Panc1 (cell line): ENCODE data around the gene PRMT9. TPM values are rescaled to one million over a fixed set of nuclear protein-coding genes. Genes with fewer than 3 reads are reported as not detected.

Experiments
- ATAC-seq: fragments of 200-7000 bp; cut with Tn5 transposase; 2 replicates; pipeline ENCODE4 v1.9.1; 2020; ENCODE audit warnings: mild to moderate bottlenecking, moderate library complexity
- BruUV-seq: library from RNA; stranded (reverse); fragments of 400-500 nt; replicated peaks from 2 replicates; lab custom pipeline; 2021; lab: Mats Ljungman, UMichigan
- CTCF ChIA-PET: fragments of 300-600 bp; sonication (Branson Sonifier 250); formaldehyde crosslinking; loops from one replicate; lab custom pipeline; 2022; ENCODE audit warnings: antibody characterized with exemption; lab: Charles Lee
- POLR2A ChIA-PET: fragments of 300-600 bp; sonication (Branson Sonifier 250); formaldehyde crosslinking; loops from one replicate; lab custom pipeline; 2022; ENCODE audit warnings: antibody characterized with exemption; lab: Charles Lee
- DNase-seq: peaks from one replicate; pipeline ENCODE4 v3.0.0-alpha.2; 2010; ENCODE audit warnings: low read depth, low spot score
- H3K27ac ChIP-seq: 2 replicates; pipeline ENCODE4 v1.5.1; 2011; ENCODE audit warnings: mild to moderate bottlenecking, low read length, inconsistent platforms
- H3K27me3 ChIP-seq: fragments of 200-500 bp; sonication (Bioruptor generic); 2 replicates; pipeline ENCODE4 v1.6.0; 2014; ENCODE audit warnings: low read length, inconsistent platforms; ENCODE audit not compliant: control insufficient read depth, insufficient read depth
- H3K36me3 ChIP-seq: fragments of 200-500 bp; sonication (Bioruptor generic); 2 replicates; pipeline ENCODE4 v1.5.1; 2014; ENCODE audit warnings: inconsistent platforms, mild to moderate bottlenecking, low read length, moderate library complexity; ENCODE audit not compliant: control insufficient read depth, insufficient read depth
- H3K4me1 ChIP-seq: 2 replicates; pipeline ENCODE4 v1.5.1; 2011; ENCODE audit warnings: inconsistent platforms, mild to moderate bottlenecking, low read length, moderate library complexity; ENCODE audit not compliant: control insufficient read depth, insufficient read depth
- H3K4me3 ChIP-seq, 2 experiments: 2 replicates each; pipeline ENCODE4 v1.5.1; 2011 to 2012; ENCODE audit warnings: low read depth in 2 of 2, low read length in 2 of 2, mild to moderate bottlenecking in 2 of 2, inconsistent platforms in 1 of 2, moderate library complexity in 1 of 2
- H3K9me3 ChIP-seq: fragments of 200-500 bp; sonication (Bioruptor generic); 2 replicates; pipeline ENCODE4 v1.5.1; 2014; ENCODE audit warnings: low read depth, mild to moderate bottlenecking, inconsistent platforms, low read length, moderate library complexity; ENCODE audit not compliant: control insufficient read depth, insufficient read depth
- POLR2AphosphoS5 ChIP-seq: IDR thresholded peaks from 2 replicates; pipeline ENCODE4 v1.6.1; 2012; ENCODE audit warnings: mild to moderate bottlenecking, low read depth, low read length, moderate library complexity
- SIN3A ChIP-seq: IDR thresholded peaks from 2 replicates; pipeline ENCODE4 v1.6.1; 2012; ENCODE audit warnings: low read depth, mild to moderate bottlenecking, low read length, moderate library complexity, borderline replicate concordance; ENCODE audit not compliant: insufficient read depth
- TCF7L2 ChIP-seq: IDR thresholded peaks from 2 replicates; pipeline ENCODE4 v1.6.1; 2011; ENCODE audit warnings: mild to moderate bottlenecking, low read depth, low read length, inconsistent platforms
- in situ Hi-C: cut with HindIII; loops from 2 replicates; pipeline ENCODE4 v1.10.0; 2016; ENCODE audit warnings: low sequenced_read_pairs, low pct_unique_long_range_greater_than_20kb
- intact Hi-C: fragments of 100-400 bp; cut with micrococcal nuclease; formaldehyde crosslinking; loops from one replicate; pipeline ENCODE4 v1.10.0; 2022; ENCODE audit not compliant: unreplicated experiment
- total RNA-seq: library from RNA; stranded (reverse); gene quantifications from one replicate; pipeline ENCODE4 v1.2.1, GENCODE V29; 2021; ENCODE audit not compliant: unreplicated experiment
- TF ChIP-seq, protein P1 (sequence below), 2 experiments: IDR thresholded peaks; 2 replicates each; pipeline ENCODE4 v1.6.1; 2011 to 2012; ENCODE audit warnings: low read depth in 2 of 2, control low read depth in 1 of 2, low read length in 1 of 2, mild to moderate bottlenecking in 1 of 2, moderate library complexity in 1 of 2; ENCODE audit not compliant: insufficient read depth in 1 of 2
- TF ChIP-seq, protein P2 (sequence below): fragments of 450-650 bp; IDR thresholded peaks from 2 replicates; pipeline ENCODE4 v1.5.1; 2017; ENCODE audit warnings: mild to moderate bottlenecking

PRMT9 gene
- total RNA-seq, 1 experiment from 2014 or later = 4.4 TPM

DNA sequence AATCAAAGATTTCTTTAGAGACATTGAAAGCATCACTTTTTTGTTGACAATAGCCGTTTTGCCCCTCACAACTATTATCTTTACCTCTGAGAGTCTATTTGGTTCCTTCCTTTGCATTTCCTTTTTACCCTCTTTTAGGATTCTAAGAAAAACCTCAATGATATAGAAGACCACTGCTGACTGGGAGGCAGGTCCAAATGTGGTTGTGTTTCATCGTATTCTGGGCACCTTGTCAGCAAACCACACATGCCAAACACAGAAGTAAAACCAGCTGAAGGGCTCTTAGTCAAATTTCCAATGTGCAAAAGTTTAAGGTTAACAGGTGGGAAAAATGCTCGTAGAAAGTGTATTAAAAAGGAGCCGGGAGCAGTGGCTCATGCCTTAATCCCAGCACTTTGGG, 5.1 kb upstream of the PRMT9 start:
- Histone ChIP-seq H3K9me3 (no peaks in the 10 kb centered on the region), H3K4me3 (no peak overlapping the region), H3K36me3 (0 out of 2 replicates have a peak, but pooled peaks cover 3% of the 10 kb centered on the region), H3K27me3 (no peaks in the 10 kb centered on the region), H3K27ac (no peak overlapping the region), H3K4me1 (peaks cover 4% of the 10 kb centered on the region; the same call in 1 of the 2 replicates)
- intact Hi-C loops (no loop called here), in situ Hi-C loops (no loop called here)
- ATAC-seq (no peak), DNase-seq (no peak)
- BruUV-seq = no TSS peak
- TF ChIP-seq POLR2AphosphoS5 (no peak), TCF7L2 (no peak)
- TF ChIP-seq, protein P1, sequence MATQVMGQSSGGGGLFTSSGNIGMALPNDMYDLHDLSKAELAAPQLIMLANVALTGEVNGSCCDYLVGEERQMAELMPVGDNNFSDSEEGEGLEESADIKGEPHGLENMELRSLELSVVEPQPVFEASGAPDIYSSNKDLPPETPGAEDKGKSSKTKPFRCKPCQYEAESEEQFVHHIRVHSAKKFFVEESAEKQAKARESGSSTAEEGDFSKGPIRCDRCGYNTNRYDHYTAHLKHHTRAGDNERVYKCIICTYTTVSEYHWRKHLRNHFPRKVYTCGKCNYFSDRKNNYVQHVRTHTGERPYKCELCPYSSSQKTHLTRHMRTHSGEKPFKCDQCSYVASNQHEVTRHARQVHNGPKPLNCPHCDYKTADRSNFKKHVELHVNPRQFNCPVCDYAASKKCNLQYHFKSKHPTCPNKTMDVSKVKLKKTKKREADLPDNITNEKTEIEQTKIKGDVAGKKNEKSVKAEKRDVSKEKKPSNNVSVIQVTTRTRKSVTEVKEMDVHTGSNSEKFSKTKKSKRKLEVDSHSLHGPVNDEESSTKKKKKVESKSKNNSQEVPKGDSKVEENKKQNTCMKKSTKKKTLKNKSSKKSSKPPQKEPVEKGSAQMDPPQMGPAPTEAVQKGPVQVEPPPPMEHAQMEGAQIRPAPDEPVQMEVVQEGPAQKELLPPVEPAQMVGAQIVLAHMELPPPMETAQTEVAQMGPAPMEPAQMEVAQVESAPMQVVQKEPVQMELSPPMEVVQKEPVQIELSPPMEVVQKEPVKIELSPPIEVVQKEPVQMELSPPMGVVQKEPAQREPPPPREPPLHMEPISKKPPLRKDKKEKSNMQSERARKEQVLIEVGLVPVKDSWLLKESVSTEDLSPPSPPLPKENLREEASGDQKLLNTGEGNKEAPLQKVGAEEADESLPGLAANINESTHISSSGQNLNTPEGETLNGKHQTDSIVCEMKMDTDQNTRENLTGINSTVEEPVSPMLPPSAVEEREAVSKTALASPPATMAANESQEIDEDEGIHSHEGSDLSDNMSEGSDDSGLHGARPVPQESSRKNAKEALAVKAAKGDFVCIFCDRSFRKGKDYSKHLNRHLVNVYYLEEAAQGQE (IDR thresholded peaks at IDR 0.05; ENCODE audit: insufficient read depth in 1 of 2, low read depth in 2 of 2, low read length in 1 of 2) = no peak
- TF ChIP-seq, protein P2, sequence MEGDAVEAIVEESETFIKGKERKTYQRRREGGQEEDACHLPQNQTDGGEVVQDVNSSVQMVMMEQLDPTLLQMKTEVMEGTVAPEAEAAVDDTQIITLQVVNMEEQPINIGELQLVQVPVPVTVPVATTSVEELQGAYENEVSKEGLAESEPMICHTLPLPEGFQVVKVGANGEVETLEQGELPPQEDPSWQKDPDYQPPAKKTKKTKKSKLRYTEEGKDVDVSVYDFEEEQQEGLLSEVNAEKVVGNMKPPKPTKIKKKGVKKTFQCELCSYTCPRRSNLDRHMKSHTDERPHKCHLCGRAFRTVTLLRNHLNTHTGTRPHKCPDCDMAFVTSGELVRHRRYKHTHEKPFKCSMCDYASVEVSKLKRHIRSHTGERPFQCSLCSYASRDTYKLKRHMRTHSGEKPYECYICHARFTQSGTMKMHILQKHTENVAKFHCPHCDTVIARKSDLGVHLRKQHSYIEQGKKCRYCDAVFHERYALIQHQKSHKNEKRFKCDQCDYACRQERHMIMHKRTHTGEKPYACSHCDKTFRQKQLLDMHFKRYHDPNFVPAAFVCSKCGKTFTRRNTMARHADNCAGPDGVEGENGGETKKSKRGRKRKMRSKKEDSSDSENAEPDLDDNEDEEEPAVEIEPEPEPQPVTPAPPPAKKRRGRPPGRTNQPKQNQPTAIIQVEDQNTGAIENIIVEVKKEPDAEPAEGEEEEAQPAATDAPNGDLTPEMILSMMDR = no peak
- POLR2A ChIA-PET = no interaction called here
- CTCF ChIA-PET = no interaction called here

DNA sequence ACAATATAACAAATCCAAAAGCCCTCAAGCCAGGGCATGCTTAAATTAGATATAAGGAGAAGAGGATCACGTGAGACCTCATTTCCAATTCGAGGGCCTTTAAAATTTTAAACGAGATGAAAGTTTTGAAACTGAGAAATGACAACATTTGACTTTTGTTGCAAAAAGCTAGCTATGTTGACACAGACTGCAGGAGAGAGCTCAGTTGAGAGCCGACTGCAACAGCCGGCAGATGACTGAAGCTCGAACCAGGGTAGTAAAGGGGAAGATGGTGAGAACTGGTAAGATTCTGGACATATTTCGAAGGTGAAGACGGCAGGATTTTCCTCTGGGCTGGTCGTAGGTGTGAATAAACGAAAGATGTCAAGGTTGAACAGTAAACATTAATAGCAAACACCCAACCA, 773 bp downstream of the PRMT9 start:
- in situ Hi-C loops (no loop called here), intact Hi-C loops (no loop called here)
- H3K9me3 ChIP-seq = no peaks in the 10 kb centered on the region
- H3K27me3 ChIP-seq = no peaks in the 10 kb centered on the region
- peak overlapping the region; percentile 91 for H3K27ac ChIP-seq
- no TSS peak for BruUV-seq
- no peak for DNase-seq
- H3K36me3 ChIP-seq = peaks cover 6% of the 10 kb centered on the region; the same call in 1 of the 2 replicates
- POLR2A ChIA-PET = interaction anchor here (0.6 kb wide), 1 partner anchor 110 kb away, joined by 4 read pairs; no protein-coding TSS in a partner anchor
- H3K4me1 ChIP-seq = peaks cover 4% of the 10 kb centered on the region; the same call in 1 of the 2 replicates
- CTCF ChIA-PET = interaction anchor here (1.2 kb wide), 1 partner anchor 184 kb away, joined by 6 read pairs; no protein-coding TSS in a partner anchor
- no peak for ATAC-seq
- peak overlapping the region; percentile 66 to 90 for H3K4me3 ChIP-seq
- TF ChIP-seq, protein P1 (IDR thresholded peaks at IDR 0.05; ENCODE audit: insufficient read depth in 1 of 2, low read depth in 2 of 2, low read length in 1 of 2) = no peak
- TF ChIP-seq, protein P2 = no peak
- TF ChIP-seq SIN3A = no peak
- TF ChIP-seq POLR2AphosphoS5 = no peak
- no peak for TF ChIP-seq TCF7L2
